Thyroid gland (tissue), 4 donors: ENCODE measurements around the gene TESK2.

Source experiments
- POLR2A ChIP-seq, 2 donors: fragments of 450-650 bp; IDR thresholded peaks; one replicate each; pipeline ENCODE4 v1.6.1; 2017; ENCODE audit warnings: antibody characterized with exemption in 2 of 2, mild to moderate bottlenecking in 2 of 2, moderate library complexity in 1 of 2
- TF ChIP-seq, protein P1 (sequence below), 6 experiments: fragments of 200-600 bp in 3 of 6; fragments of 450-650 bp in 3 of 6; sonication (generic) in 3 of 6; IDR thresholded peaks; one replicate each; pipeline ENCODE4 v1.5.1; 2016 to 2019; ENCODE audit warnings: antibody characterized with exemption in 6 of 6, mild to moderate bottlenecking in 2 of 6, inconsistent platforms in 1 of 6, moderate library complexity in 1 of 6

DNA sequence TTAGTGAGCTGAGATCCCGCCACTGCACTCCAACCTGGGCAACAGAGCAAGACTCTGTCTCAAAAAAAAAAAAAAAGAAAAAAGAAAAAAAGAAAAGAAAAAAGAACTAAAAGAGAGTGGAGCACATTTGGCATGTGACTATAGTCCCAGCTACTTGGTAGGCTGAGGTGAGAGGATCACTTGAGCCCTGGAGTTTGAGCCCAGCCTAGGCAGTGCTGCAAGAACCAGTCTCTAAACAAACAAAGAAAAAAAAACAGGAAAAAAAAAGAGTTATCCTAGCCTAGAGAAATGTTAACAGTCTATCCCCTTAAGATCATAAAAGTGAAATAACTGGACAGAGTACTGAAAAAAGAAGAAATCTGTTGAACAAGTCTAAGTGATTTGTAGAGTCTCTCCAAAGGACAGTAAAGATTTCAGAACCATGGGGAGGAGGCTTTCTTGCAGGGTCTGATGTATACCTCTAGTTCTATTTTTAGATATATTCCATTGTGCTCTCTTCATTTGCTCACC, 35.2 kb upstream of the TESK2 start:
- no peak for TF ChIP-seq POLR2A (IDR thresholded peaks at IDR 0.05)
- TF ChIP-seq, protein P1, sequence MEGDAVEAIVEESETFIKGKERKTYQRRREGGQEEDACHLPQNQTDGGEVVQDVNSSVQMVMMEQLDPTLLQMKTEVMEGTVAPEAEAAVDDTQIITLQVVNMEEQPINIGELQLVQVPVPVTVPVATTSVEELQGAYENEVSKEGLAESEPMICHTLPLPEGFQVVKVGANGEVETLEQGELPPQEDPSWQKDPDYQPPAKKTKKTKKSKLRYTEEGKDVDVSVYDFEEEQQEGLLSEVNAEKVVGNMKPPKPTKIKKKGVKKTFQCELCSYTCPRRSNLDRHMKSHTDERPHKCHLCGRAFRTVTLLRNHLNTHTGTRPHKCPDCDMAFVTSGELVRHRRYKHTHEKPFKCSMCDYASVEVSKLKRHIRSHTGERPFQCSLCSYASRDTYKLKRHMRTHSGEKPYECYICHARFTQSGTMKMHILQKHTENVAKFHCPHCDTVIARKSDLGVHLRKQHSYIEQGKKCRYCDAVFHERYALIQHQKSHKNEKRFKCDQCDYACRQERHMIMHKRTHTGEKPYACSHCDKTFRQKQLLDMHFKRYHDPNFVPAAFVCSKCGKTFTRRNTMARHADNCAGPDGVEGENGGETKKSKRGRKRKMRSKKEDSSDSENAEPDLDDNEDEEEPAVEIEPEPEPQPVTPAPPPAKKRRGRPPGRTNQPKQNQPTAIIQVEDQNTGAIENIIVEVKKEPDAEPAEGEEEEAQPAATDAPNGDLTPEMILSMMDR (IDR thresholded peaks at IDR 0.05) = no peak
